HepG2 (cell line): ENCODE data around the gene TP53.

Experiments
- ATRX ChIP-seq: sonication (generic); formaldehyde crosslinking; IDR thresholded peaks from 2 replicates; pipeline ENCODE4 v1.4.0; 2020; ENCODE audit warnings: missing genetic modification reagents, borderline replicate concordance
- CEBPB ChIP-seq: IDR thresholded peaks from 2 replicates; pipeline ENCODE4 v1.6.1; 2011; ENCODE audit warnings: low read depth, low read length, improper control_type of control experiment, borderline replicate concordance
- SP1 ChIP-seq, 2 experiments: fragments of 450-650 bp in 1 of 2; sonication (generic) in 1 of 2; formaldehyde crosslinking in 1 of 2; IDR thresholded peaks; 2 replicates each; pipeline versions ENCODE4 v1.4.0 to v1.6.1; 2016 to 2020; ENCODE audit warnings: missing genetic modification reagents in 1 of 2
- TF ChIP-seq, protein P1 (sequence below): sonication (generic); formaldehyde crosslinking; IDR thresholded peaks from 2 replicates; pipeline ENCODE4 v1.4.0; 2020; ENCODE audit warnings: missing genetic modification reagents
- TF ChIP-seq, protein P2 (sequence below): sonication (generic); formaldehyde crosslinking; IDR thresholded peaks from 2 replicates; pipeline ENCODE4 v1.8.1; 2023; ENCODE audit warnings: mild to moderate bottlenecking, missing genetic modification reagents
- TF ChIP-seq, protein P3 (sequence below): sonication (generic); formaldehyde crosslinking; IDR thresholded peaks from 2 replicates; pipeline ENCODE4 v1.8.1; 2023; ENCODE audit warnings: missing genetic modification reagents, inconsistent platforms, borderline replicate concordance
- TF ChIP-seq, protein P4 (sequence below), 2 experiments: sonication (generic) in 1 of 2; formaldehyde crosslinking in 1 of 2; IDR thresholded peaks; 2 replicates each; pipeline versions ENCODE4 v1.4.0 to v1.6.1; 2018 to 2020; ENCODE audit warnings: missing genetic modification reagents in 2 of 2, borderline replicate concordance in 1 of 2, low read depth in 1 of 2, mild to moderate bottlenecking in 1 of 2, missing biosample characterization in 1 of 2

DNA sequence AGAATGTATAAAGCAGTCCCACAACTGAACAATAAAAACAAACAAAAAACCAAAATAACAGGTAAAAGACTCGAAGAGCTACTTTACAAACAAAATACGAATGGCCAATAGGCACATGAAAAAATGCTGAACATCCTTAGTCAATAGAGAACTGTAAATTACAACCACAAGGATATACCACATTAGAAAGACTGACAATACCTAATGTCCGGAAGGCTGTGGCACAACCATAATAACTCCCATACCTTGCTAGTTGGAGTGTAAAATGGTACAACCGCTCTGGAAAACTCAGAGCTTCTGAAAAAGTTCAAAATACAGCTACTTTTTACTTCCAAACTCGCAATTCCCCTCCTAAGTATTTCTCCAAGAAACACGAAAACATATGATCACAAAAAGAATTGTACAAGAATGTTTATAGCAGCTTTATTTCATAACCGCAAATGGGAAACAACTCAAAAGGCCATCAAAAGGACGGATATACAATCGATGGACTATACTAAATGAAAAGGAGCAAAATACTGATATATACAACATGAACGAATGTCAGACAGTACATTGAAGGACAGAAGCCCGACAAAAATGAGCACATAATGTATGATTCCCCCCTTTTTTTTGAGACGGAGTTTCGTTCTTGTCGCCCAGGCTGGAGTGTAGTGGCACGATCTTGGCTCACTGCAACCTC is 2.3 kb downstream of the TP53 start:
- TF ChIP-seq SP1 (IDR thresholded peaks at IDR 0.05) (no peak), SP1 (CRISPR knock-in tag; IDR thresholded peaks at IDR 0.05) (no peak), CEBPB (no peak), ATRX (no peak)
- TF ChIP-seq, protein P1, sequence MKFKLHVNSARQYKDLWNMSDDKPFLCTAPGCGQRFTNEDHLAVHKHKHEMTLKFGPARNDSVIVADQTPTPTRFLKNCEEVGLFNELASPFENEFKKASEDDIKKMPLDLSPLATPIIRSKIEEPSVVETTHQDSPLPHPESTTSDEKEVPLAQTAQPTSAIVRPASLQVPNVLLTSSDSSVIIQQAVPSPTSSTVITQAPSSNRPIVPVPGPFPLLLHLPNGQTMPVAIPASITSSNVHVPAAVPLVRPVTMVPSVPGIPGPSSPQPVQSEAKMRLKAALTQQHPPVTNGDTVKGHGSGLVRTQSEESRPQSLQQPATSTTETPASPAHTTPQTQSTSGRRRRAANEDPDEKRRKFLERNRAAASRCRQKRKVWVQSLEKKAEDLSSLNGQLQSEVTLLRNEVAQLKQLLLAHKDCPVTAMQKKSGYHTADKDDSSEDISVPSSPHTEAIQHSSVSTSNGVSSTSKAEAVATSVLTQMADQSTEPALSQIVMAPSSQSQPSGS (CRISPR knock-in tag) = no peak
- TF ChIP-seq, protein P2, sequence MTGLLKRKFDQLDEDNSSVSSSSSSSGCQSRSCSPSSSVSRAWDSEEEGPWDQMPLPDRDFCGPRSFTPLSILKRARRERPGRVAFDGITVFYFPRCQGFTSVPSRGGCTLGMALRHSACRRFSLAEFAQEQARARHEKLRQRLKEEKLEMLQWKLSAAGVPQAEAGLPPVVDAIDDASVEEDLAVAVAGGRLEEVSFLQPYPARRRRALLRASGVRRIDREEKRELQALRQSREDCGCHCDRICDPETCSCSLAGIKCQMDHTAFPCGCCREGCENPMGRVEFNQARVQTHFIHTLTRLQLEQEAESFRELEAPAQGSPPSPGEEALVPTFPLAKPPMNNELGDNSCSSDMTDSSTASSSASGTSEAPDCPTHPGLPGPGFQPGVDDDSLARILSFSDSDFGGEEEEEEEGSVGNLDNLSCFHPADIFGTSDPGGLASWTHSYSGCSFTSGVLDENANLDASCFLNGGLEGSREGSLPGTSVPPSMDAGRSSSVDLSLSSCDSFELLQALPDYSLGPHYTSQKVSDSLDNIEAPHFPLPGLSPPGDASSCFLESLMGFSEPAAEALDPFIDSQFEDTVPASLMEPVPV = no peak
- TF ChIP-seq, protein P3, sequence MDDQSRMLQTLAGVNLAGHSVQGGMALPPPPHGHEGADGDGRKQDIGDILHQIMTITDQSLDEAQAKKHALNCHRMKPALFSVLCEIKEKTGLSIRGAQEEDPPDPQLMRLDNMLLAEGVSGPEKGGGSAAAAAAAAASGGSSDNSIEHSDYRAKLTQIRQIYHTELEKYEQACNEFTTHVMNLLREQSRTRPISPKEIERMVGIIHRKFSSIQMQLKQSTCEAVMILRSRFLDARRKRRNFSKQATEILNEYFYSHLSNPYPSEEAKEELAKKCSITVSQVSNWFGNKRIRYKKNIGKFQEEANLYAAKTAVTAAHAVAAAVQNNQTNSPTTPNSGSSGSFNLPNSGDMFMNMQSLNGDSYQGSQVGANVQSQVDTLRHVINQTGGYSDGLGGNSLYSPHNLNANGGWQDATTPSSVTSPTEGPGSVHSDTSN (CRISPR knock-in tag) = no peak
- TF ChIP-seq, protein P4, sequence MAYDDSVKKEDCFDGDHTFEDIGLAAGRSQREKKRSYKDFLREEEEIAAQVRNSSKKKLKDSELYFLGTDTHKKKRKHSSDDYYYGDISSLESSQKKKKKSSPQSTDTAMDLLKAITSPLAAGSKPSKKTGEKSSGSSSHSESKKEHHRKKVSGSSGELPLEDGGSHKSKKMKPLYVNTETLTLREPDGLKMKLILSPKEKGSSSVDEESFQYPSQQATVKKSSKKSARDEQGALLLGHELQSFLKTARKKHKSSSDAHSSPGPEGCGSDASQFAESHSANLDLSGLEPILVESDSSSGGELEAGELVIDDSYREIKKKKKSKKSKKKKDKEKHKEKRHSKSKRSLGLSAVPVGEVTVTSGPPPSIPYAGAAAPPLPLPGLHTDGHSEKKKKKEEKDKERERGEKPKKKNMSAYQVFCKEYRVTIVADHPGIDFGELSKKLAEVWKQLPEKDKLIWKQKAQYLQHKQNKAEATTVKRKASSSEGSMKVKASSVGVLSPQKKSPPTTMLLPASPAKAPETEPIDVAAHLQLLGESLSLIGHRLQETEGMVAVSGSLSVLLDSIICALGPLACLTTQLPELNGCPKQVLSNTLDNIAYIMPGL (CRISPR knock-in tag; IDR thresholded peaks at IDR 0.05; ENCODE audit: borderline replicate concordance in 1 of 2, low read depth in 1 of 2) = no peak
